SK-N-MC (cell line): Measurements from ENCODE around the gene PAK5.

Experiments
- DNase-seq: peaks from one replicate; pipeline ENCODE4 v3.0.0-alpha.2; 2011; ENCODE audit warnings: low read depth, low spot score
- H3K27ac ChIP-seq: fragments of 200-600 bp; sonication (generic); 2 replicates; pipeline ENCODE4 v1.5.1; 2016; ENCODE audit warnings: mixed run types
- H3K36me3 ChIP-seq: fragments of 200-600 bp; sonication (generic); 2 replicates; pipeline ENCODE4 v1.6.1; 2017; ENCODE audit warnings: antibody characterized with exemption, low read length, mixed read lengths; ENCODE audit not compliant: insufficient read depth
- H3K4me3 ChIP-seq: fragments of 200-600 bp; sonication (generic); 2 replicates; pipeline ENCODE4 v1.5.1; 2016
- H3K9ac ChIP-seq: fragments of 200-600 bp; sonication (generic); 2 replicates; pipeline ENCODE4 v1.8.0; 2017; ENCODE audit warnings: mixed run types, mixed read lengths; ENCODE audit not compliant: insufficient read length
- H3K9me3 ChIP-seq: fragments of 200-600 bp; sonication (generic); 2 replicates; pipeline ENCODE4 v1.6.1; 2017; ENCODE audit warnings: low read depth, mild to moderate bottlenecking, antibody characterized with exemption, low read length, moderate library complexity, mixed read lengths
- EZH2 ChIP-seq: fragments of 200-600 bp; sonication (generic); IDR thresholded peaks from one replicate; pipeline ENCODE4 v1.6.1; 2017; ENCODE audit warnings: antibody characterized with exemption
- FOXP2 ChIP-seq: optimal IDR thresholded peaks from 2 replicates; pipeline ENCODE3; 2011; ENCODE audit warnings: mild to moderate bottlenecking, moderate library complexity; ENCODE audit not compliant: insufficient read depth; ENCODE audit errors: extremely low read length, control extremely low read depth
- POLR2AphosphoS5 ChIP-seq: IDR thresholded peaks from 2 replicates; pipeline ENCODE4 v1.6.1; 2012; ENCODE audit warnings: mild to moderate bottlenecking, low read depth, low read length, borderline replicate concordance

The PAK5 gene

GRCh38 chr20:9543214-9543613, 295.7 kb downstream of the PAK5 start:
- DNase-seq = no peak

GRCh38 chr20:9535449-9535848, 303.4 kb downstream of the PAK5 start:
- no peaks in the 10 kb centered on the region for H3K36me3 ChIP-seq
- no peak overlapping the region for H3K27ac ChIP-seq
- no peak for DNase-seq
- TF ChIP-seq POLR2AphosphoS5 = no peak
- no peaks in the 10 kb centered on the region for H3K9me3 ChIP-seq
- no peak overlapping the region for H3K9ac ChIP-seq
- H3K4me3 ChIP-seq = no peak overlapping the region

More at GRCh38 chr20:9543214-9543613, 295.7 kb downstream of the PAK5 start:
- no peak overlapping the region for H3K27ac ChIP-seq
- H3K4me3 ChIP-seq = no peak overlapping the region
- no peaks in the 10 kb centered on the region for H3K36me3 ChIP-seq
- H3K9me3 ChIP-seq = no peaks in the 10 kb centered on the region
- no peak overlapping the region for H3K9ac ChIP-seq
- TF ChIP-seq POLR2AphosphoS5 (no peak), FOXP2 (no peak), EZH2 (no peak)

- Histone ChIP-seq H3K27ac (no peak overlapping the region), H3K36me3 (no peaks in the 10 kb centered on the region), H3K4me3 (no peak overlapping the region), H3K9me3 (no peaks in the 10 kb centered on the region), H3K9ac (no peak overlapping the region)
- TF ChIP-seq POLR2AphosphoS5 (no peak), EZH2 (no peak), FOXP2 (no peak)
- DNase-seq = no peak
Measured at GRCh38 chr20:9534025-9534424, 304.9 kb downstream of the PAK5 start.

- H3K36me3 ChIP-seq = no peaks in the 10 kb centered on the region
- H3K27ac ChIP-seq = no peak overlapping the region
- DNase-seq = no peak
- H3K4me3 ChIP-seq = no peak overlapping the region
- no peaks in the 10 kb centered on the region for H3K9me3 ChIP-seq
- TF ChIP-seq EZH2 (no peak), FOXP2 (no peak), POLR2AphosphoS5 (no peak)
- H3K9ac ChIP-seq = no peak overlapping the region
Measured at GRCh38 chr20:9532069-9532838, 306.6 kb downstream of the PAK5 start.

- H3K27ac ChIP-seq = no peak overlapping the region
- no peak overlapping the region for H3K9ac ChIP-seq
- TF ChIP-seq EZH2 (no peak), POLR2AphosphoS5 (no peak), FOXP2 (no peak)
Measured at GRCh38 chr20:9531581-9531980, 307.3 kb downstream of the PAK5 start.

GRCh38 chr20:9523636-9524035, 315.2 kb downstream of the PAK5 start:
- no peak for DNase-seq
- H3K36me3 ChIP-seq = no peaks in the 10 kb centered on the region
- H3K9me3 ChIP-seq = no peaks in the 10 kb centered on the region
- H3K27ac ChIP-seq = no peak overlapping the region
- no peak overlapping the region for H3K4me3 ChIP-seq
- no peak overlapping the region for H3K9ac ChIP-seq
- TF ChIP-seq EZH2 (no peak), POLR2AphosphoS5 (no peak), FOXP2 (no peak)

More at GRCh38 chr20:9531581-9531980, 307.3 kb downstream of the PAK5 start:
- no peak for DNase-seq
- Histone ChIP-seq H3K36me3 (no peaks in the 10 kb centered on the region), H3K9me3 (no peaks in the 10 kb centered on the region), H3K4me3 (no peak overlapping the region)

GRCh38 chr20:9520086-9520485, 318.8 kb downstream of the PAK5 start:
- Histone ChIP-seq H3K36me3 (no peaks in the 10 kb centered on the region), H3K27ac (no peak overlapping the region), H3K9me3 (no peaks in the 10 kb centered on the region), H3K4me3 (no peak overlapping the region), H3K9ac (no peak overlapping the region)
- DNase-seq = no peak
- TF ChIP-seq EZH2 (no peak), POLR2AphosphoS5 (no peak), FOXP2 (no peak)

- no peak for DNase-seq
- H3K4me3 ChIP-seq = no peak overlapping the region
- no peak for TF ChIP-seq FOXP2
- no peak for TF ChIP-seq EZH2
- no peak for TF ChIP-seq POLR2AphosphoS5
Measured at GRCh38 chr20:9518576-9519175, 320.2 kb downstream of the PAK5 start.

More at GRCh38 chr20:9518576-9519175, 320.2 kb downstream of the PAK5 start:
- Histone ChIP-seq H3K36me3 (no peaks in the 10 kb centered on the region), H3K9me3 (no peaks in the 10 kb centered on the region), H3K27ac (no peak overlapping the region), H3K9ac (no peak overlapping the region)
